Mammary epithelial cell (primary cell): ENCODE measurements around the gene PAPOLB.

ENCODE experiments used
- CTCF ChIP-seq, 2 donors: IDR thresholded peaks in 1 of 2; conservative IDR thresholded peaks in 1 of 2; 2 replicates each; pipeline ENCODE4 v1.5.1; 2011 to 2012; ENCODE audit warnings: inconsistent platforms in 2 of 2, low read length in 2 of 2, mild to moderate bottlenecking in 2 of 2, control low read depth in 1 of 2, low read depth in 1 of 2; ENCODE audit not compliant: insufficient read depth in 1 of 2; ENCODE audit errors: extremely low read depth in 1 of 2
- EZH2 ChIP-seq: IDR thresholded peaks from 2 replicates; pipeline ENCODE4 v1.6.1; 2012; ENCODE audit warnings: low read length, inconsistent platforms, borderline replicate concordance

DNA sequence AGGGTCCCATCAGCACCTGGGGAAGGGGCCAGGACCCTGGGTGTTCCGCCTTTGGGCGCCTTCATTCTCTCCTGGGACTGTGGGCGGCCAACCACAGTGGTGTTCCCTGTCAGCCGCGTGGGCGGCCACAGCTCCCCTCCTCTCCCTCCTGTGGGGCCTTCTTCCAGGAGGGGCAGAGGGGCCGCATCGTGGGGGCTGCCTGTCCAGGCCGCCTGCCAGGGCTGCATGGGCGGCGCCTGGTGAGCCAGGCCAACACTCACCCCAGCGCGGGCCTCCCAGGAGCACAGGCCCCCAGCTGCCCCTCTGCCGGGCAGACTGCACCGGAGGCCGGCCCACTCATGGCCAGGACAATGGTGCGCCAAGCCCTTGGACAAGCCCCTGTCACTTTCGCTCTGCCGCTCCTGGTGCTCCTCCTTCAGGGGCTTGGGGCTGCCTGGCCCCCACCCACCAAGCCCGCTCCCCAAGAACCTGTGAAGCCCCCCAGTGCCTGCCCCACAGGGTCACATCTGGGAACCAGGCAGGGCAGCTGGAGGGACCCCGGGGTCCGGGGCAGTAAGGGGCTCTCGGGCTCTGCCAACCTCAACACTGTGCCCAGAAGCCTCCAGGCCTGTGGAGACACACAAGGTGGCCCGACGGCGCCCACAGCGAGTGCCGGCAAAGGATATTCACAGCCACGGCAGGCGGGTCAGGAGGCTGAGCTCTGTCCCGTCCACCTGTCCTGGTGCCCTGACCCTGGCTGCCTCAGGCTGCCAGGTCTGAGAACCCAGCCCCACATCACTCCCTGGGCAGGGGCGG is 43.6 kb downstream of the PAPOLB start:
- TF ChIP-seq CTCF (conservative IDR thresholded peaks at IDR 0.05 in 1 of 2, IDR thresholded peaks at IDR 0.05 in 1 of 2; ENCODE audit: extremely low read depth in 1 of 2, insufficient read depth in 1 of 2, low read depth in 1 of 2, low read length in 2 of 2) (no peak), EZH2 (no peak)
